ENCODE results near the gene TYW1B. TPM values are rescaled to one million over a fixed set of nuclear protein-coding genes. Genes with fewer than 3 reads are reported as not detected.
"Not testable (repeated sequence)": the region's sequence is repeated elsewhere in the genome, so short reads cannot be mapped to it uniquely, and the experiment has no call there.

TYW1B gene
- total RNA-seq, 2 donors from 2014 or later = 1.2 to 3.5 TPM

DNA sequence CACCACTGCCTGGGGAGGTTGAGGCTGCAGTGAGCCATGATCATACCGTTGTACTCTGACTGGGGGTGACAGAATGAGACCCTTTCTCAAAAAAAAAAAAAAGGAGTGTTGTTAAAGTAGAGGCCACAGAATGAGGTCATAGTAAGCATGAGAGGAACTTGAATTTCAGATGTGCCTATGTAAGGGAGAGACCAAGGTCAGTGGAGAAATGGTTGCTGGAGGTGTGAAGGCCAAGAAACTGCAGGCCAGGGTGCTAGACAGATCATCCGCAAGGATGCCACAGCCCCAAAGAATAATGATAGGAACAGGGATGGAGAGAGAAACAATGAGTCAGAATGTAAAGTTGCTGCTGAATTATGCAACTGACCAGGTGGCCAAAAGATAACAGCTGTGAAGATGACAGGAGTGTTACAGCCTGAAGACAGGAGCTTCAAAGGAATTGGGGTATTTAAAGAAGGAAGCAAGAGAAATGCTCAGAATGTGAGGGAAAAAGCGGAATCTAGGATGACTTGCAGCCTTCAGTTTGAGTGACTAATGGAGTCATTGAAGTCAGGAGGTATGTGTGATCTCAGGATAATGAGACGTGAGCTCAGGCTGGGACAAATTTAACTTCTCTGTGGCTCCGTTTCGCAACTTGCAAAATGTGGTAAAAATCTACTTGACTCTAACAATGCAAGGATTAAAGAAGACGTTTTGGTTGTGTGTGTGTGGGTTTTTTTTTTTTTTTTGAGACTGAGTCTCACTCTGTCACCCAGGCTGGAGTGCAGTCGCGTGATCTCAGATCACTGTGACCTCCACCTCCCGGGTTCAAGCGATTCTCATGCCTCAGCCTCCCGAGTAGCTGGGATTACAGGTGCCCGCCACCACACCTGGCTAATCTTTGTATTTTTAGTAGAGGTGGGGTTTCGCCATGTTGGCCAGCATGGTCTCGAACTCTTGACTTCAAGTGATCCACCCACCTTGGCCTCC, 22.2 kb downstream of the TYW1B start:
- peaks cover 20% of the 10 kb centered on the region for H3K36me3 ChIP-seq
- TF ChIP-seq, protein P1, sequence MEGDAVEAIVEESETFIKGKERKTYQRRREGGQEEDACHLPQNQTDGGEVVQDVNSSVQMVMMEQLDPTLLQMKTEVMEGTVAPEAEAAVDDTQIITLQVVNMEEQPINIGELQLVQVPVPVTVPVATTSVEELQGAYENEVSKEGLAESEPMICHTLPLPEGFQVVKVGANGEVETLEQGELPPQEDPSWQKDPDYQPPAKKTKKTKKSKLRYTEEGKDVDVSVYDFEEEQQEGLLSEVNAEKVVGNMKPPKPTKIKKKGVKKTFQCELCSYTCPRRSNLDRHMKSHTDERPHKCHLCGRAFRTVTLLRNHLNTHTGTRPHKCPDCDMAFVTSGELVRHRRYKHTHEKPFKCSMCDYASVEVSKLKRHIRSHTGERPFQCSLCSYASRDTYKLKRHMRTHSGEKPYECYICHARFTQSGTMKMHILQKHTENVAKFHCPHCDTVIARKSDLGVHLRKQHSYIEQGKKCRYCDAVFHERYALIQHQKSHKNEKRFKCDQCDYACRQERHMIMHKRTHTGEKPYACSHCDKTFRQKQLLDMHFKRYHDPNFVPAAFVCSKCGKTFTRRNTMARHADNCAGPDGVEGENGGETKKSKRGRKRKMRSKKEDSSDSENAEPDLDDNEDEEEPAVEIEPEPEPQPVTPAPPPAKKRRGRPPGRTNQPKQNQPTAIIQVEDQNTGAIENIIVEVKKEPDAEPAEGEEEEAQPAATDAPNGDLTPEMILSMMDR (IDR thresholded peaks at IDR 0.05) = no peak

DNA sequence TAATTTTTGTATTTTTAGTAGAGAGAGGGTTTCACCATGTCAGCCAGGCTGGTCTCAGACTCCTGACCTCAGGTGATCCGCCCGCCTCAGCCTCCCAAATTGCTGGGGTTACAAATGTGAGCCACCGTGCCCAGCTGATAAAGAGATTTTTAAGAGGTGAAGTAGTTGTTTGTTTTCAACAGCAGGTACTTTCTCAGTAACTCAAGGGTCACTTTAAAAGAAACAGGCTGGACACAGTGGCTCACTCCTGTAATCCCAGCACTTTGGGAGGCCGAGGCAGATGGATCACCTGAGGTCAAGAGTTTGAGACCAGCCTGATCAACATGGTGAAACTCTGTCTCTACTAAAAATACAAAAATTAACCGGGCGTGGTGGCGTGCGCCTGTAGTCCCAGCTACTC, 24.2 kb downstream of the TYW1B start:
- H3K36me3 ChIP-seq = peaks cover 20% of the 10 kb centered on the region

More for the DNA sequence above, 22.2 kb downstream of the TYW1B start:
- no peak for DNase-seq (ENCODE audit: low spot score)
- Histone ChIP-seq H3K27ac (no peak overlapping the region), H3K4me1 (no peaks in the 10 kb centered on the region), H3K9me3 (no peaks in the 10 kb centered on the region), H3K27me3 (no peaks in the 10 kb centered on the region), H3K4me3 (no peak overlapping the region)

DNA sequence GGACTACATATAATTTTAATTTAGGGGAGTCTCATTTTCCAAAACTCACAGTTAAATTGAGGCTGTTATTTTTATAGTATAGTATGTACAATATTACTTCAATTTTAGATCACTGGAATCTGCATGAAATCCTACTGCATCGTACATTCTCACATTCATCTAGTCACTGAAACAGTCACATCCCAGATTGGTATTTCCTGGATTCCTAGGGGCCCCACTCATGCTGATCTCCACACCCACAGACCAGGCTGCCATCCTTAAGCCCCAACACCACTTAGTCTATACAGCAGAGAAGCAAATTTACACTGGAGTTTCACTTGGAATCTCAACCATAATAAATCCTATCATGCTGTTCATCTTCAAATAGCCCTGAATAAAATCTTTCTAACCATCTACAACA, 26.4 kb downstream of the TYW1B start:
- not testable (repeated sequence) for H3K27ac ChIP-seq; H3K9me3 ChIP-seq; DNase-seq (ENCODE audit: low spot score); H3K27me3 ChIP-seq; H3K4me3 ChIP-seq; H3K4me1 ChIP-seq
- peaks cover 18% of the 10 kb centered on the region for H3K36me3 ChIP-seq

More for the DNA sequence above, 24.2 kb downstream of the TYW1B start:
- not testable (repeated sequence) for H3K9me3 ChIP-seq; DNase-seq (ENCODE audit: low spot score); H3K4me3 ChIP-seq; H3K27me3 ChIP-seq; H3K27ac ChIP-seq; H3K4me1 ChIP-seq

DNA sequence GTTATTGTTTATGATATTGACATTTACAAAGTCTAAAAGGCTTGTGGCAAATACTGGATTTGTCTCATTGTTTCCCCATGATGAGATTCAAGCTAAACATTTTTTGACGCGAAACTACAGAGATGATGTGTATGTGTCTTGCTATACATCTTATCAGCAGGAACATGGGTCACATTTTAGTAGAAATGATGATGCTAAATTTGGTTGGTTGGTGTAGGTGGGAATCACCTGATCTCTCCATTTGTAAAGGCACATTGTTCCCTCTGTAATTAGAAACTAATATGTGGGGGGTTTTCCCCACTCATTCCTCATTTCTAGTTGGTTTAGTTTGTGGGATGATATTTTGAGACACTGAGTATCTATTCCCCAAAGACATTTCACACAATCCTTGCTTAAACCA, 32.6 kb downstream of the TYW1B start:
- peaks cover 12% of the 10 kb centered on the region for H3K36me3 ChIP-seq
- not testable (repeated sequence) for DNase-seq (ENCODE audit: low spot score); H3K4me3 ChIP-seq; H3K27me3 ChIP-seq; H3K27ac ChIP-seq; H3K4me1 ChIP-seq; H3K9me3 ChIP-seq

DNA sequence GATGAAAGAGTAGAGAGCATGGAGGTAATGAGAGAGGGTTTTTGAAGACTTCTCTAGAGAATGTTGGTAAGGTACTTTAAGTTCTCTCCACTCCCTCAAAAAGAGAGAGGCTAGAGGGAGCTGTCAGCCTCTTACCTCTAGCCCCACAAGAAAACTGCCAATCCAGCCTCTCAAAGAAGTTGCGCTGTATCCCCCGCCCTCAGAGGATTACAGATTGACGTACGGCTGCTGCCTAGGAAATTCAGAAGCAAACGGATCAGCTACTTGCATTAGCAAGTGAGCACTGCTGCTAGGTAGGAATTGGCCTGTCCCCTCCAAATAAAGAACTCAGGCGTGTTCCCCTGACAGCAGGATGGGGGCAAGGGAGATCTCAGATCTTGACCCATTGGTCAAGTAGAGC, 34.2 kb downstream of the TYW1B start:
- Histone ChIP-seq H3K4me1 (no peaks in the 10 kb centered on the region), H3K9me3 (no peaks in the 10 kb centered on the region), H3K27ac (no peak overlapping the region), H3K36me3 (peaks cover 12% of the 10 kb centered on the region), H3K4me3 (no peak overlapping the region), H3K27me3 (no peaks in the 10 kb centered on the region)
- TF ChIP-seq, protein P1 (IDR thresholded peaks at IDR 0.05) = no peak
- no peak for DNase-seq (ENCODE audit: low spot score)

DNA sequence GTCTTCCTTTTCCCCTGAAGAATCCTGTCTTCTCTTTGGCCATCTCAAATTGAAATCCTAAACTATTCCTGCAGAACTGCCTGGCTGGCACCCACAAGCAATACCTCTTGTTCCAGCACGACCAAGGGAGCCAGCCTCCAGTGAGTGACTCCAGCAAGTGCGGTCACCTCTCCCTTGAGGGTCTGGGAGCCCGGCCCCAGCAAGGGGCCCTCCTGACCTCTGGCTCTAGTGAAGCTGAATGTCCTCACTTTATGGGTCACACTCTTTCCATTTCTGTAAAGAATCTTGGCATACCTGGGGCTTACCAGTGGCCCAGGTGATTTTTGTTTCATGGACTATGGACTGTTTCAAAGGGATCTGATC, 37.3 kb downstream of the TYW1B start:
- not testable (repeated sequence) for H3K27me3 ChIP-seq; H3K36me3 ChIP-seq; H3K4me1 ChIP-seq; H3K4me3 ChIP-seq; H3K9me3 ChIP-seq; DNase-seq (ENCODE audit: low spot score); H3K27ac ChIP-seq

DNA sequence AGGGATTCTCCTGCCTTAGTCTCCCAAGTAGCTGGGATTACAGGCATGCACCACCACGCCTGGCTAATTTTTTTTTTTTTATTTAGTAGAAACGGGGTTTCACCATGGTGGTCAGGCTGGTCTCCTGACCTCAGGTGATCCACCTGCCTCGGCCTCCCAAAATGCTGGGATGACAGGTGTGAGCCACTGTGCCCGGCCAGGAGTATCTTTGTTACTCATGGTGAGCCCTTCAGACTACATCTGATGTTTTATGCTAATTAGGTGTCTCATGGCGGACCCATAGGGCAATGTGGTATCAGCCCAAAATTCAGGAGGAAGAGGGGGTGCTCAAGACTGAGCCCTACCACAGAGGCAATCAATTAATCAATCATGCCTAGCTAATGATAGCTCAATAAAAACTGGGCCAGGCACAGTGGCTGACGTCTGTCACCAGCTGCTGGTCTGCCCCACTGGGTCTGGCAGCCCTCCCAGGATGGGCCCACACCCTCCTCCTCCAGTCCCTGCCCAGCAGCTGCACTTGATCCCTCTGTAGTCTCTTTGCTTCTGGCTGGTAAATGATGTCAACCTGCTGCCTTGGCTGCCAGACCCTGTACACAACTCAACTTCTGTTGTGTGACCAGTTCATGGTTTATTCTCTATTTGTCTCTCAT, 37.8 kb downstream of the TYW1B start:
- not testable (repeated sequence) for H3K27ac ChIP-seq; H3K27me3 ChIP-seq; H3K4me3 ChIP-seq; H3K4me1 ChIP-seq; H3K36me3 ChIP-seq; DNase-seq (ENCODE audit: low spot score); H3K9me3 ChIP-seq

DNA sequence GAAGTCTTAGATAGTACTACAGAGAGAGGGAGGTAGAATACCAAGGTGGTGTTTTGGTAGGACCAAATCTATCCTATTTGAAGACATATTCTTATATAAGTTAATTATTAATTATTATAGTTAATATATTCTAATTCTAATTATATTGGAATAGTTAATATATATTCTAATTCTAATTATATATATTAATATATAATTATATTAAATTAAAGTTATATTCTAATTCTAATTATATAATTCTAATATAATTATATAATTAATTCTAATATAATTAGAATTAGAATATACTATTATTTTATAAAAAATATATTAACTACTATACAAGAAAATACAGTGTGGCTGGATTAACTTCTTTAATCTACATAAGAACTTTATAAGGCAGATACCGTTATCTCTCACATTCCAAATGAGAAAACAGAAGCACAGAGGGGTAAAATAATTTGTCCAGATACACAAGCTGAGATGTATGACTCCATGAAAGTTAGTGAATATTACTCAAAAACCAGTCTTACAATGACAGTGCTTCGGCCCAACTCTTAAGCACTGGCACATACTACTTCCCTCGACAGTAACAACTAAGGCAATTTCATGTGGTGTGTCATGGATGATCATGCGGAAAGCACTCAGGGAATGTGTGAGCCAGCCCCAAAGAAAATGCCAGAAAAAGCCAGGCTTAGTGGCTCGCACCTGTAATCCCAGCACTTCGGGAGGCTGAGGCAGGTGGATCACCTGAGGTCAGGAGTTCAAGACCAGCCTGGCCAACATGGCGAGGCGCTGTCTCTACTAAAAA, 42.6 kb downstream of the TYW1B start:
- no peaks in the 10 kb centered on the region for H3K27me3 ChIP-seq
- no peaks in the 10 kb centered on the region for H3K9me3 ChIP-seq
- H3K27ac ChIP-seq = no peak overlapping the region
- H3K4me3 ChIP-seq = no peak overlapping the region
- no peaks in the 10 kb centered on the region for H3K36me3 ChIP-seq
- H3K4me1 ChIP-seq = peaks cover 0 to 3% of the 10 kb centered on the region in 2 donors
- DNase-seq (ENCODE audit: low spot score) = no peak
- TF ChIP-seq, protein P1 (IDR thresholded peaks at IDR 0.05) = no peak

DNA sequence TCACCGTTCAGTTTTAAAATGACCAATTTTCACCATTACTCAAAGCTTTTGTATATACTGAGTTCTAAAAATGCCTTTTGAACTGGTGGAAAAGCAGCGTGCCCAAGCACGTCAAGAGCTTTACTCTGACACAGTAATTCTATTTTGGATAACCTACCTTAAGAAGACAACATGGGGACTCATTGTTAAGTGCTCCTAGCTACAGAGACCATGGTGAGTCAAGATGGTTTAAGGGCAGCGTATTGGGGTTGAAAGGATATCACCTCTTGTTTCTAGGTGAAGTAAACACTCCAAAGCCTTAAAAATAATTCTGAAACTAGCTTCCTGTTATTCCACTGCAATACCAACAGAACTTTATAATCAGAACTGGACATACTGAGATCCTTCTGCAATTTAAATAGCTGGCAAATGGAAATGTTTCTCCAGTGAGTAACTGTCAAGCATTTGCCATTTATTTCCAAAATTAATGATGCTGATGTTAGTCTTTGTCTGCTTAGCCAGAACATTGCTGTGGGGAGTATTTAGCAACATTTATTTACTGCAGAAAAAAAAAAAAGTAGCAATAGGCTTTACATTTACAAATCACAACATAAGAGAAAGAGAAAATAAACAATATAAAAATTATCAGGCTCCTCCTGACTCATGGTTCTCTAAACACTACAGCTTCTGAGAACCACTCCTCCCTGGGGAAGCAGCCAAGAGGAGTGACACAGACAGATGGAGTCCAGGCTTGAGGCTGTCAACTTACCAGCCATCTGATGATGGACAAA, 44.2 kb downstream of the TYW1B start:
- H3K9me3 ChIP-seq; H3K4me1 ChIP-seq; DNase-seq (ENCODE audit: low spot score); H3K4me3 ChIP-seq; H3K27me3 ChIP-seq; H3K36me3 ChIP-seq: not testable (repeated sequence)
- H3K27ac ChIP-seq = peak overlapping the region; percentile 26 to 66
